Muscle of leg (tissue), 11 donors: Measurements from ENCODE around the gene SCAPER. TPM values are rescaled to one million over a fixed set of nuclear protein-coding genes. Genes with fewer than 3 reads are reported as not detected.
"Not testable (repeated sequence)": the region's sequence is repeated elsewhere in the genome, so short reads cannot be mapped to it uniquely, and the experiment has no call there.

ENCODE experiments used
- DNase-seq: peaks from one replicate; pipeline ENCODE4 v3.0.0; 2013
- H3K27ac ChIP-seq: one replicate; pipeline ENCODE4 v1.5.1; 2013; ENCODE audit warnings: mild to moderate bottlenecking, low read length, control low read depth
- H3K27me3 ChIP-seq: one replicate; pipeline ENCODE4 v1.6.1; 2013; ENCODE audit warnings: low read length; ENCODE audit not compliant: control insufficient read depth, insufficient read depth
- H3K36me3 ChIP-seq: one replicate; pipeline ENCODE4 v1.6.1; 2013; ENCODE audit warnings: low read length; ENCODE audit not compliant: control insufficient read depth, insufficient read depth
- H3K4me1 ChIP-seq: one replicate; pipeline ENCODE4 v1.6.1; 2013; ENCODE audit warnings: low read length; ENCODE audit not compliant: control insufficient read depth, insufficient read depth
- H3K4me3 ChIP-seq: one replicate; pipeline ENCODE4 v1.5.1; 2013; ENCODE audit warnings: low read length, control low read depth
- H3K9me3 ChIP-seq: replicated peaks from 2 replicates; pipeline ENCODE4 v1.6.1; 2013; ENCODE audit warnings: low read depth, low read length; ENCODE audit not compliant: control insufficient read depth
- WGBS: methylation state at CpG from one replicate; pipeline ENCODE4 v1.1.5; 2013; ENCODE audit warnings: missing lambda C conversion rate; ENCODE audit not compliant: insufficient coverage; 5-methylcytosine and 5-hydroxymethylcytosine counted together
- polyA plus RNA-seq, 8 donors: library from polyadenylated mRNA; unstranded; fragments of 120-200 nt; gene quantifications; one replicate each; pipeline versions ENCODE4 v1.2.1 to v1.2.3, GENCODE V29; 2013; ENCODE audit warnings: inconsistent platforms in 1 of 8, low replicate concordance in 1 of 8; ENCODE audit not compliant: insufficient read length in 8 of 8, insufficient read depth in 1 of 8
- total RNA-seq: library from RNA; stranded (reverse); fragments of 120-200 nt; gene quantifications from one replicate; pipeline ENCODE4 v1.2.4, GENCODE V29; 2013

The SCAPER gene
- total and polyA plus RNA-seq, 9 donors, result 61.5 to 83.1 (median 73.5) TPM

DNA sequence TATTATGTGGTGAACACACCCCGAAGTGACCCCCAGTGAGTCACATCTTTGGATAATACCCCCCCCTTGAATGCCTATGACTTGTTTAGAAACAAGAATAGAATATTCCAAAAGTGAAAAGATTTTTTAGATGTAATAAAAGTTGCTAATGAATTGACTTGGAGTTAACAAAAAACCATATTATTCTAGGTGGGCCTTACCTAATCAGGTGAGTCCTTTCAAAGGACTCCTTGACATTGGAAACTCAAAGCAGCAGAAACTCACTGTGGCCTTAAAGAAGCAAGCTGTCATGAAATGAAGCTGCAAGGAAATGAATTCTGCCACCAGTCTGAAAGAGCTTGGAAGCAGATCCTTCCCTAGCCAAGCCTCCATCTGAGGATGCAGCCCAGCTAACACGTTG, 579.4 kb downstream of the SCAPER start:
- Histone ChIP-seq H3K27me3 (peaks cover 63% of the 10 kb centered on the region), H3K36me3 (no peaks in the 10 kb centered on the region), H3K4me3 (no peak overlapping the region), H3K9me3 (no peaks in the 10 kb centered on the region), H3K27ac (no peak overlapping the region), H3K4me1 (no peaks in the 10 kb centered on the region)
- DNase-seq, result no peak
- no CpG with 5 or more reads among the region's 2 CpGs for WGBS

DNA sequence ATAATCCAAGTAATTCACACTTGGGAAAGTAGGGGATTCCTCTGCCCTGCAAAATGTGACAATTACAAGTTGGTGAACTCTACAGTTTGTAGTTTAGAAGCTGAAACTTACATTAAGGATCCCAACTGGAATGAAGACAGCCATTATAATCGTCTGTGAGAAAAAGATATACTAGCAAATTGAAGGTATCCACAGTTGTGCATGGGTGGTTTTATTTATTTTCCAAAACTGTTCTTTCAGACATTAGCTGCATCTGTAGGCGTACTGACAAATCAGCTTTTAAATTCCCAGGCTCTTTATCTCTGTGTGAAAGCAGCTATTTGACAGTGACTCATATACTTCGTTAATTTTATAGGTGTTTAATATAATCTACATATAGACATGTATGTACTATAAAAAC, 581.1 kb downstream of the SCAPER start:
- Histone ChIP-seq H3K36me3 (no peaks in the 10 kb centered on the region), H3K27ac (no peak overlapping the region), H3K4me1 (no peaks in the 10 kb centered on the region), H3K4me3 (no peak overlapping the region), H3K9me3 (no peaks in the 10 kb centered on the region), H3K27me3 (peaks cover 57% of the 10 kb centered on the region)
- no CpG with 5 or more reads among the region's 3 CpGs for WGBS
- no peak for DNase-seq

DNA sequence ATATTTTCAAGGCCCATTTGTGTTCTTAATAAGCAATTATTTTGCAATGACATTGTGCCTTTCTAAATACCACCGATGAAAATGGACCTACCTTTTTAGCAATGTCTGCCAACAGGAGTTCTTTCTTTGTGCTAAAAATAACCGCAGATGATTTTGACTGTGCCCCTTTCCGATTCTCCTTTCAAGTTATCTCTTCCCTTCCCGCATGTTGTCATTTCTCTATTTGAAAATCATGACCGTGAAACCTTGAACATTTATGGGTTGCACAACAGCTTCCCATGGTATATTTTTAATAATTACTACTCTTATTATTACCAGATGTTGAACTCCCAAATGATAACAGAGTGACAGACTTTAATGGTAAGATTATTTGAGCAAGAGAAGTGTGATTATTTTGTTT, 583.5 kb downstream of the SCAPER start:
- Histone ChIP-seq H3K9me3 (no peaks in the 10 kb centered on the region), H3K27ac (no peak overlapping the region), H3K27me3 (peaks cover 43% of the 10 kb centered on the region), H3K36me3 (no peaks in the 10 kb centered on the region), H3K4me1 (no peaks in the 10 kb centered on the region), H3K4me3 (no peak overlapping the region)
- 64% methylated on average over 3 of the region's 5 CpGs for WGBS
- DNase-seq, result no peak

DNA sequence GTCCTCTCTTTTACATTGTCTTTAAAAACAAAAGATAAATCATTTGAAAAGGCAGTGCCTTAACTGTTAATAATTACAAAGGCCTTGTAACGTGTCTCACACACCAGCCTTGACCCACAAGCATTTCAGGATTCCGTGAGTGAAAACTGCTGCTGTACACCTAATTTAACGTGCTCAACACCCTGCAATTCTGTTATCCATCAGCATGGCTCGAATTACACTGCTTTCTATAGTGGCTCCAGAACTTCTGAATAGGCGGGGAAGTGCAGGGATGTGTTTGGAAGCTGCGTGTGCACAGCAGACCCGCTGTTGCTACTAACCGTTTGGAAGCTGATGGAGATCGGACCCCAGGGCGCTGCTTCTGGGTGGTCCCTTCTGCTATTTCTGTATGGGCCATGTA, 584.0 kb downstream of the SCAPER start:
- H3K4me3 ChIP-seq, result no peak overlapping the region
- no peaks in the 10 kb centered on the region for H3K9me3 ChIP-seq
- H3K27ac ChIP-seq, result no peak overlapping the region
- H3K36me3 ChIP-seq, result no peaks in the 10 kb centered on the region
- no peak for DNase-seq
- WGBS, result 37% methylated on average over 2 of the region's 10 CpGs
- peaks cover 39% of the 10 kb centered on the region for H3K27me3 ChIP-seq
- H3K4me1 ChIP-seq, result no peaks in the 10 kb centered on the region

DNA sequence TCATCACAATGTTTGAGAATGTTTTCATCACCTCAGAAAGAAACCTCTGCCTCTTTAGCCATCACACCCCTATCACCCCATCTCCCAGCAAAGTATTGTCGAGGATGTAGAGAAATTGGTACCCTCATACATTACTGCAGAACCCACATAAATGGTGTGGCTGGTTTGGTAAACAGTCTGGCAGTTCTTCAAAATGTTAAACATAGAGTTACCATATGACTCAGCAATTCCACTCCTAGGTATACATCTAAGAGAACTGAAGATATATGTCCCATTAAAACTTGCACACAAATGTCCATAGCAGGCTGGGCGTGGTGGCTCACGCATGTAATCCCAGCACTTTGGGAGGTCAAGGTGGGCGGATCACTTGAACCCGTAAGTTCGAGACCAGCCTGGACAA, 585.1 kb downstream of the SCAPER start:
- Histone ChIP-seq H3K4me3 (no peak overlapping the region), H3K27me3 (peaks cover 36% of the 10 kb centered on the region), H3K4me1 (no peaks in the 10 kb centered on the region), H3K36me3 (no peaks in the 10 kb centered on the region), H3K9me3 (no peaks in the 10 kb centered on the region), H3K27ac (no peak overlapping the region)
- no peak for DNase-seq
- no CpG with 5 or more reads among the region's 6 CpGs for WGBS

DNA sequence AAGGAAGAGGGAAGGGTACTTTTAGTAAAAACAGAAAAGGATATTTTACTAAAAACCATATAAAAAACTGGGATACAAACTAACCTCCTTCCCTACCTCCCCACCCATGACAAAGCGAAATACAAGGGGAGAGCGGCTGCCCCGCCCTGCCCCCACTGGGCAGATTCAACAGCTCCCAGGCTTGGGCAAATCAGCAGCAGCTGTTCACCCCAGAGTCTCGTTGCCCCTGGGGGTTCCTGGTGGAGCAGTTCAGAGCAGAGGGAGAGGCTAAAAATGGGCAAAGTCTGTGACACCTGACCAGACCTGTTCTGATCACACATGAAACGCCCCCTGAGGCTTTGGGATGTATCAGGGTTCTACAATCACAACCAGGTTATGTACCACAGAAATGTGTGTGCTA, 591.4 kb downstream of the SCAPER start:
- DNase-seq, result no peak
- WGBS, result no CpG with 5 or more reads among the region's 5 CpGs
- Histone ChIP-seq H3K36me3 (no peaks in the 10 kb centered on the region), H3K27me3 (peaks cover 4% of the 10 kb centered on the region), H3K27ac (no peak overlapping the region), H3K4me3 (no peak overlapping the region), H3K9me3 (no peaks in the 10 kb centered on the region), H3K4me1 (peaks cover 6% of the 10 kb centered on the region)

DNA sequence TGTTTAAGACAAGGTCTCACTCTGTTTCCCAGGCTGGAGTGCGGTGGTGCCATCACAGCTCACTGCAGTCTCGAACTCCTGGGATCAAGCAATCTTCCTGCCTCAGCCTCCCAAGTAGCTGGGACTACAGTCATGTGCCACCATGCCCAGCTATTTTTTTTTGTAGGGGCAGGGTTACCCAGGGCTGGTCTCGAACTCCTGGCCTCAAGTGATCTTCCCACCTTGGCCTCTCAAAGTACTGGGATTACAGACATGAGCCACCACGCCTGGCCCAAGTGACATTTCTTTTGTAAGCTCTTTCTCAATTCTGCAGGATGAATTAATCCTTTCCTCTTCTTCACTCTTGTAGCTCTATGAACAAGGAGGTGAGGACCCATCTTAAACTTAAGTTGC, 592.0 kb downstream of the SCAPER start:
- H3K9me3 ChIP-seq, DNase-seq, H3K27ac ChIP-seq, H3K27me3 ChIP-seq, H3K36me3 ChIP-seq, H3K4me3 ChIP-seq, H3K4me1 ChIP-seq: not testable (repeated sequence)
- WGBS, result 90% methylated on average over 4 of the region's 4 CpGs

DNA sequence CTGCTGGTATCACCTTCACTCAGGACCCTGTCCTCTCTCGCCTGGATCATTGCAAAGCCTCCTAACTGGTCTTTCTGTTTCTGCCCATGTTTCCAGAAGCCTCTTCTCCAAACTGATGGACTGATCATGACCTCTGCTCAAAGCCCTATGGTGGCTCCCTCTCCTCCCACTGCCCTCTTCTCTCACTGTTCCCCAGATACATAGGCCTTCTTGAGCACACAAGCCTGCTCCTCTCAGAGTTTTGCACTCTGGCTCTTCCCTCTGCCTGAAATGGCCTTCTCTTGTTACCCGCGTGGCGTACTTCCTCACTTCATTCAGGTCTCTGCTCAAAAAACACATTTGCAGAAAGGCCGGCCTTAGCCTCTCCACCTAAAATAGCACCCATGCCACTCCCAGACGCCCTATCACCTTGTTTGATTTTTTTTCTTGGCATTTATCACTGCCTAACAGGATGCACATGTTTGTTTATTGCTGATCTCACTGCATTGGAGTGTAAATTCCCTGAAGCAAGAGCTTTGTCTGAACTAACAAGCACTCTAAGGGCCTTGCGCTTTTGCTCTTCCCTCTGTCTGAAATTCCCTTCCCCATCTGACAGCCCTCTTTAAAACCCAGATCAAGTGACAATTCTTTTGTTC, 592.5 kb downstream of the SCAPER start:
- H3K36me3 ChIP-seq, result no peaks in the 10 kb centered on the region
- peaks cover 6% of the 10 kb centered on the region for H3K4me1 ChIP-seq
- peaks cover 4% of the 10 kb centered on the region for H3K27me3 ChIP-seq
- H3K9me3 ChIP-seq, result no peaks in the 10 kb centered on the region
- H3K27ac ChIP-seq, result no peak overlapping the region
- WGBS, result 81% methylated on average over 6 of the region's 7 CpGs
- no peak overlapping the region for H3K4me3 ChIP-seq
- DNase-seq, result no peak

DNA sequence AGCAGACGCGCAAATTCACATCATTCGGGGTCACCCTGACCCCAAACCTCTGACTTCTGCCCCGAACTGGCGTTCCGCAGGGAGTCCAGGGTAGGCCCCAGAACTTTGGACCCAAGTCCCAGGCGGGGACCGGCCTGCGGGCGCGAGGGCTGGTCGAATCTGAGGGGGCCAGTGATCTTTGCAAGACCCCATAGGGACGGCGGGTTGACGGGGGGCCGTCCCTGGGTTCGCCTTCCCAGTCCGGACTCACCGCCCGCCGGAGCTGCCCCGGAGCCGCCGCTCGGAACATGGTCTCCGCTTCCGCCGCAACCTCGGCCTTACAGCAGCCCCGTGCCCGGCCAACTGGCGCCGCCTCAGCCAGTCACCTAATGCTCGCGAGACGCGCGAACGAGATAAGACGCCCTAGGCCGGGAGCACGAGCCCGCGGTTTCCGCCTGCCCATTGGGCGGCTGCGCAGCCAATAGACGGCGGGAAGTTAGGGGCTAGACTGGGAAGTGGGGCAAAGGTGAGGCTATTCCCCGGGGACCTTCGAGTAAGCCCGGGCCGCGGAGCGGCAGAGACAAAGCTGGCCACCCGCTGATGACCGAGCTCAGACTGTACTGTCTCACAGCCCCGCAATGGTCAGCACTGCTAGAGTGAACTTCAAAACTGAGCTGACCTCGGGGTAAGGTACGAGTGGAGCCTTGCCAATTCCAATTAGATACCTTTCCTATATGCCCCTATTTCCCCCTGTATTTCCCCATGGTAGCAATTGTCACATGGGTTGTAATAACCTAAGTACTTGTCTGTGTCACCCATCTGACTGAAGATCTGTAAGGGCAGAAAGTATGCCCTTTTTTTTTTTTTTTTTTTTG, 593.8 kb downstream of the SCAPER start, which contains the start of gene ETFA:
ETFA (minus strand) TSS at position 370 of the 854 bp plus-strand sequence; CDS start at position 289, 81 bp downstream.
- peaks cover 6% of the 10 kb centered on the region for H3K4me1 ChIP-seq
- under 1% methylated on average over 59 of the region's 60 CpGs for WGBS
- peak within 1 kb of the TSS; percentile 87 for H3K4me3 ChIP-seq

DNA sequence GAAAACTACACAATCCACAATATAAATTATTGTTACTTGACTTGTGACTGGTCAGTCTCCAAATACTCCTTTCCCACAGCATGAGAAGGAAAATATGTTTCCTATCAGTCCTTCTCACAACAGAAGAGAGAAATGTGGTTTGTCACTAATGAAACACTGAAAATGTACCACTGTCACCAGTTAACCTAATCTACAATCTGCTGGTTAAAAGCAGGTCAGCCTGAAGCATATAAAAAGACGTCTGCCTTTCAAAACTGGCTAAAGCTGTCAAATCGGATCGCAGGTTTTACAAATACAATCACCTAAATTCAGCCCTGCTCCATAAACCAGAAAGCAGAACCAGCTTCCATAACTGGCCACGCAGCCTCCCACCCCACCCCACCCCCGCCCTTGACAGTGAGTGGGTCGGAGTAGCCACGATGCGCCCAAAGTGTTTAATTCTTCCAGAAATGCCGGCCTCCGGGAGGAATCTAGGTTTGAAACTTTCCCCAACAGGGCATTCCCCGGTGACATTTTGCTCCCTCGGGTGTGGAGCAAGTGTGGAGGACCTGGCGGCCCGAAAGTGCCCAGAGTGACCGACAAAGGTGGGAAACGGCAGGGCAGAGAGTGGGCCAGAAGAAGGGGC, 594.6 kb downstream of the SCAPER start:
- H3K27me3 ChIP-seq, result peaks cover 4% of the 10 kb centered on the region
- H3K4me3 ChIP-seq, result peak overlapping the region; percentile 87
- H3K9me3 ChIP-seq, result no peaks in the 10 kb centered on the region
- peak; percentile 43 for DNase-seq
- peak overlapping the region; percentile 85 for H3K27ac ChIP-seq
- WGBS, result 0% methylated on average over 9 of the region's 16 CpGs
- peaks cover 6% of the 10 kb centered on the region for H3K4me1 ChIP-seq
- no peaks in the 10 kb centered on the region for H3K36me3 ChIP-seq

More for the DNA sequence above, 593.8 kb downstream of the SCAPER start, which contains the start of gene ETFA:
- DNase-seq, result peak; percentile 99
- Histone ChIP-seq H3K27ac (peak within 1 kb of the TSS; percentile 85), H3K36me3 (no peaks in the 10 kb centered on the region), H3K9me3 (no peaks in the 10 kb centered on the region), H3K27me3 (peaks cover 4% of the 10 kb centered on the region)
